Stimulated activated CD8-positive, alpha-beta memory T cell treated with anti-CD3 and anti-CD28 coated beads, Interleukin-4, amount 100 ng/mL, for 1 hour (primary cell): ENCODE results near the gene MARK1.

Source experiments
- DNase-seq, 2 donors: peaks; one replicate each; pipeline ENCODE4 v3.0.0-alpha.2; 2020; ENCODE audit warnings: low read depth in 2 of 2, low spot score in 1 of 2

Gene MARK1

DNA sequence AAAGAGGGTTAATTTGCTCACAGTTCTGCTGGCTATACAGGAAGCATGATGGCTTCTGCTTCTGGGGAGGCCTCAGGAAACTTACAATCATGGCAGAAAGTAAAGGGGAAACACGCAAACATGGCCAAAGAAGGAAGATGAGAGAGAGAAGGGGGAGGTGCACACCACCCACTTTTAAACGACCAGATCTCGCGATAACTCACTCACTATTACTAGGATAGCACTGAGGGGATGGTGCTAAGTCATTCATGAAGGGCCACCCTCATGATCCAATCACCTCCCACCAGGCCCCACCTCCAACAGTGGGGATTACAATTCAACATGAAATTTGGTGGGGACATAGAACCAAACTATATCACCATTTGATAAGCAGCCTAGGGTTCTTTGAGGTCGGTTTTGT, 159.9 kb downstream of the MARK1 start:
- DNase-seq: no peak

DNA sequence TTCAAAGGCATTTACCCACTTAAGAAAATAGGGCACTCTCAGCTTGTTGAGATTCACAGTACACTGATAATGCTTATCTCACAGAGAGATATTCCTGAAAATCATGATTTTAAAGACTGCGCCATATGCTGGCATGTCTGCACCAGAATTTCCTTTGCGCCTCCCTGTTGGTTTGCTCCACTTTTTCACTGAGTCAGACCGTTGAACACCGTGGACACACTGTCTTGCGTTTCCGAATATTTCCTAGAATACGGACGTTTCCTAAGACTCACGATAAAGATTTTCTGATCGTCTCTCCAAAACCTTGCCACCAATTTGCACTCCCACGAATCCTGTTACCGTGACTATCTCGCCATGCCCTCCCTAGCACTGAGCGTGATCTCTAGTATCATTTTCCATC, 161.7 kb downstream of the MARK1 start:
- no peak for DNase-seq

DNA sequence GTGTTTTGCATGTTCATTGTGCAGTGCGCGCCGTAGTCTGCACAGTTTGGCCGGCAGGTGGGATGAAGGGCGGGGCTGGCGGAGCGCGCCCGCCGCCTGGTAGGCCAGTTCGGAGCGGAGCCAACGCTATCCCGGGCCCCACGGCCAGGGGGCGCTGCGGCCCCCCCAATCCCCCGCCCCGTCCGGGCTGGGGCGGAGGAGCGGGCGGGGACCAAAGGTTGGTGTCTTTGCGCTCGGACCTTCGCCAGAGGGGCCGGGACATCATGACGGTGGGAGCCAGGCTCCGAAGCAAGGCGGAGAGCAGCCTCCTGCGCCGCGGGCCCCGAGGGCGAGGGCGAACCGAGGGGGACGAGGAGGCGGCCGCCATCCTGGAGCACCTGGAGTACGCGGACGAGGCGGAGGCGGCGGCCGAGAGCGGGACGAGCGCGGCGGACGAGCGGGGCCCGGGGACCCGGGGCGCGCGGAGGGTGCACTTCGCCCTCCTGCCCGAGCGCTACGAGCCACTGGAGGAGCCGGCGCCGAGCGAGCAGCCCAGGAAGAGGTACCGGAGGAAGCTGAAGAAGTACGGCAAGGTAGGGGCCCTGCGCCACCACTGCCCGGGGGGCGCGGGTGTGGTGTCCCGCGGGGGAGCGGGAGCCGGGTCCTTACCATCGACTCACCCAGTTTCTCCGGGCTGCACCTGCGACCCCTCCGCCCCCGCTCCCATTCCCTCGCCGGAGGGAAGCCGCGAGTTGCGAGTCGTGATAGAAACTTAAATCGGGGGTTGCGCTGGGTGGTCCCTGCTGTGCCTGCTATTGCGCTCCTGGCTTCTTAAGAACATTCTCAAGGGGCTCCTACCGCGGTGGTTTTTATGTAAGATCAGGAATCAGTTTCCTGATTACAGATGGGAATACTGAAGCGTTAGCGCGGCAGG, 162.5 kb downstream of the MARK1 start, which contains the start of gene C1orf115:
Gene C1orf115 (plus strand): TSS at position 224 of the 913 bp plus-strand sequence. CDS start 40 bp downstream, at position 264.
- DNase-seq: peak; percentile 24 to 42

DNA sequence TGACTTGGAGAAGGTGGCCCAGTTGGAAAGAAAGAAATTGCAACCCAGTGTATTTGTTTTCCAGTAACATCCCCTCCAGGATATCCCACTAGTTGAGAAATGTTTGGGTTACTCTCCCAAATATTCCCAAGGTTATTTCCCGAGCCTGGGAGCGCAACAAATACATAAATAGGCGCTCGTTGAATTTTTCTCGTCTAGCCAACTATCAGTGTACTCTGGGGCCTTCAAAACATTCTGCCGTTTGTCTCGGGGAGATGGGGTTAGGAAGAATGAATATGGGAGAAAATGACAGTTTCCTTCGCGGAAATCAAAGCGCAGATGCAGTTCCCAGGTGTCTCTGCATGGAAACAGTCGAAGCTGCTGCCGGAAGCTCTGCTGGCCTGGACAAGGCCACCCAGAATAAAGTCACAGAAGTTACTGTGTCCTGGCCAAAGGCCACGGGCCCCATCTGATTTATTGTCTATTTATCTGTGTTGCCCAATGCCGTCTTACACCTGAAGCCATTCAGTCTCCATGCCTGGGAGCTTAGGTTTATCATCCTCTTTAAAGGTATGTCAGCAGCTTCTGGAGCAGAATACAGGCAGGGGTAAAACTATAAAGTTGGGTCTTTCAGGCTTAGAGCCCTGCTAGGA, 163.2 kb downstream of the MARK1 start:
- DNase-seq: no peak

DNA sequence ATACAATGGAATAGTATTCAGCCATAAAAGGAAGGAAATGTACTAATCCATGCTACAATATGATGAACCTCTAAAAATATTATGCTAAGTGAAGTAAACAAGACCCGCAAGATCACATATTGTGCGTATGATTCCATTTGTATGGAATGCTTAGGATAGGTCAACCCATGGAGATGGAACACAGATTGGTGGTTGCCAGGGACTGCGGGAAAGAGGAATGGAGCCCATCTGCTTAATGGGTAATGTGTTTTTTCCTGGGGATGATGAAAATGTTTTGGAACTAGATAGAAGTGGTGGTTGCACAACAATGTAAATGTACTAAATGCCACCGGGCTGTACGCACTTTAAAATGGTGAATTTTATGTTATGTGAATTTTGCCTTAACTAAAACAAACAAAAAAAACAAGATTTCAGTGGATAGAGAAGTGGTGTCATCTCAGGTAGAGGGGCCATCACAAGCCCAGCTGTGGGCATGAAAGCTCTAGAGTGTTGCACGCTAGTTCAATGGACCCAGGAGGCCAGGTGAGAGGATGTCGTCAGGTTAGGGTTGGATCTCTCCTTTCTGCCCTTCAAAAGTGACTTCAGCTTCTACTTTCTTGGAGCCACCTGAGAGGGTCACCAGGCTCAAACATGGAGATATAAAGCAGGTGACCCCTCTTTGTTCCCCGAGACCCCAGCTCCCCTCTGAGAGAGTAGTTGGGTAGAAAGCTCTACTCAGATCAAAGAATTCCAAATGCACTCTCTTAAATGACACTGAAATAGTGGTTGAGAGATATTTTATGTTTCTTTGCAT, 164.7 kb downstream of the MARK1 start:
- DNase-seq: no peak

DNA sequence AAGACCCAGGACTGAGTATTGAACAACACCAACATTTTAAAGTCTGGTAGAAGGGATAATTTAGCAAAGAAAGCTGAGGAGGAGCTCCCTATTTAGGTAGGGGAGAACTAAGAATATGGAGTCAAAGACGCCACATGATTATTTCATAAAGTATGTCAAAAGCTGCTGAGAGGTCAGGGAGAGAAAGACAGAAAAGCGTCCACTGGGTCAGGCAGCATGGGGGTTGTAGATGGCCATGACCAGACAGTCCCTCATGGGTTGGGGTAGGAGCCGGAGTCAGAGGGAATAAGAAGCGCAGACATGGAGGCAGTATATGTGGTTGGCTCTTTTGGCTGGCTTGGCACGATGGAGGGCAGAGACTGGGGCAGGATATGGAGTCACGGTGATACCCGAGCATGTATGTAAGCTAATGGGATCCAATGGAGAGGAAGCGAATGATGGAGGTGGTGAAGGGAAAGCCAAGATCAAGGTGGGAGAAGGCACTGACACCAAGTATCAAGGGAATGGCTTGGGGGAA, 167.0 kb downstream of the MARK1 start:
- no peak for DNase-seq

DNA sequence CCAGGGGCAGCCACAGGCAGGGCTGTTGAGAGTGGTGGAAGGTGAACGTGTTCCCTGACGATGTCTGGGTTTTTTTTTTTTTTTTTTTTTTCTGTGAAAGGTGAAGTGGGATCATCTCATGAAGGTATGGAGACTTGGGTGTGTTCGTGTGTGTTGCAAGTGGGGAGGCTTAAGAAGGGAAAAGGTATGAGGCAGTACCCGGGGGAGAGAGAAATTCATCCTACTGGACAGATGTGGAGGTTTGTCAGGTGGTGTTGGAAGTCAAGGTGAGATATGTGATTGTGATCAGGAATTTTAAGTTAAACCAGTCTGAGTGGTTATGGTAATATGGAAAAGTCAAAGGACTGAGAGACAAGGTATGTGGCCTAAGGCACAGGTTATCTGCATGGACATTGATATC, 167.5 kb downstream of the MARK1 start:
- DNase-seq: no peak

DNA sequence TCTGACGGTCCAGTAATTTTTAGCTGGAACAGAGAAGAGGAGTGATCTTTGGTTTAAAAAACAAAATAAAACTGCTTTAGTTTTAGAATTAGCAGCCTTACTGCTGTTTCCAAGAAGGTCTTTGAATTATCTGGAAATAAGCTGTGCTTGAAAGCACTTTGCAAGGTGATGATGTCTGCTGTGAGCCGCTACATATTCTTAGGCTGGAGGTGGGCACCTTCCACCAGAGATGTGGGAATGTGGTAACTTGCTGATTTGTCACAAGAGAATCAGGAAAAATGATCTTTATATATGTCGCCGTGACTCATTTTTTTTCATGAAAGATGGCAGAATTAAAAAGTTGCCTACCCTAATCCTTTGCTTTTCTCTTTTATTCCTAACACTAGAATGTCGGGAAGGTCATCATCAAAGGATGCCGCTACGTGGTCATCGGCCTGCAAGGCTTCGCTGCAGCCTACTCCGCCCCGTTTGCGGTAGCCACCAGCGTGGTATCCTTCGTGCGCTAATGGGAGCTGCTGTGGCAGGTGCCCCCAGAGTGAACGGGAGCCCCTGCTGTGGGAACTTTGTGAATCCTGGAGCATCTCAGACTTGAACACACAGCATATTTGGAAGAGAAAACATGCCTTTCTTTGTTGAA, 168.4 kb downstream of the MARK1 start:
- no peak for DNase-seq

DNA sequence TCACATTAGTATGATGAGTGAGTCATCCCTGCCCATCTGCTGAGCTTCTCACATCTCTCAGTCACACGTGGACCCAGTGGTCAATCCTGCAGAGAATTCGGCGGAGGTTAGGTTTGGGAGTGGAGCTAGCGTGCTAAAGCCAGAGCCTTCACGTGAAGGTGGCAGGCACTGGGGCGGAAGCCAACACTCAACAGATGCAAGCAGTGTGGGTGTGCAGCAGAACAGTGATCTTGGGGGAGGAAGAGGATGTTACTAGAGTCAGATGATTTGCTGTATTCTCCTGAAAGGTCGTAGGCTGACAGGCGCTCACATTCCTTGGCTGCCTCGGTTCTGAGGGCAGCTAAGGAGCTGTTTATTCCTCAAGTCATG, 168.9 kb downstream of the MARK1 start:
- DNase-seq: no peak

DNA sequence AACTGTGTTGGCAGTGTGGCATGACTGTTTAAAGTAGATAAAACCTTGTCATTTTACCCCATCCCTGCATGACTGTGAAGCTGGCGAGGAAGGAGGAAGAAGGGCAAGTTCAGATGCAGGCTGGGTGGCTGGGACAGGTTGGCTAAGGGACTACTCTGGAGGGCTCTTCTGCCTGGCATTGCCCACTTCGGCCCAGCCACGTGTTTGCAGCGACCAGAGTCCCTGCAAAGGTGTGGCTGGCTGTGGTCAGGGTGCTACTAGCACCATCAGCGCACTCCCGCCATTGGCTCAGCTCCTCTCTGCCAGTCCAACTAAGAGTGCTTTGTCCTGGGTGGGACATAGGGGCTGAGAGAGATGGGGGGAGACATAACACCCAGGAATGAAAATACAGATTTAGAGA, 169.4 kb downstream of the MARK1 start:
- no peak for DNase-seq

DNA sequence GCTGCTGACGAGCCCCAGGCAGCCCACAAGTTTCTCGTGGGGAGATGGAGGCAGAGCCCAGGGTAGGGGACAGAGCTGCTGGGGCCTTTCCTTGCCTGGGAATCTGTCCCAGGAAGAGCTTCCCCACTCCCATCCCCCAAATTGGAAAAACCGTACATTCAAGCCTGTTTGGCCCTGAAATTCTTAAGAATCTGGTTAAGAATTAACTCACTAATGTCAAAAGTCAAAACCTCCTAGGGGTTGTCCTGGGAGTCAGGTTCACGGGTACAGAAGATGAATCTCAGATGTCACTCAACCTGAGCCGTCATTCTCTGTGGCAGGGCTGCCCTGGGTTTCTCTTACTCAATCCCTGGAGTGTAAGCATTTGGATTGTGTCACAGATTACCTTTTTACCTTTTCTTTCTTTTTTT, 170.7 kb downstream of the MARK1 start:
- no peak for DNase-seq

DNA sequence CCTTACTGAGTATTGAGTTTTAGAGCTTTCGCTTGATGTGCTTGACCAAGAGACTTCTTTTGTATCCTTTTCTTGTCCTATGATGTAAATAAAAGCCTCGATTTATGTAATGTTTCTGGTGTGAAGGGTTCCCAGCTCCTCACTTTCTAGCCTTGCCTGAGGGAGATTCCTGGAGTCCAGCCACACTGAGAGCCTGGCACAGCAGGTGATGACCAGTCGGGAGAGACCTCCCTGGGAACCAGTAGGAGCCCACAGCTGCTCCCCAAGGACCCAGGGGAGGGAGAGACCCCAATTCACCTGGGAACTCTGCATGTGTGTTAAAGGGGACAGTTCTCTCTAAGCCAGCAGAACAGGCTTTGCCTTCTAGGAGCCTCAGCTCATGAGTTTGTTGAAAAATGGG, 171.1 kb downstream of the MARK1 start:
- no peak for DNase-seq

DNA sequence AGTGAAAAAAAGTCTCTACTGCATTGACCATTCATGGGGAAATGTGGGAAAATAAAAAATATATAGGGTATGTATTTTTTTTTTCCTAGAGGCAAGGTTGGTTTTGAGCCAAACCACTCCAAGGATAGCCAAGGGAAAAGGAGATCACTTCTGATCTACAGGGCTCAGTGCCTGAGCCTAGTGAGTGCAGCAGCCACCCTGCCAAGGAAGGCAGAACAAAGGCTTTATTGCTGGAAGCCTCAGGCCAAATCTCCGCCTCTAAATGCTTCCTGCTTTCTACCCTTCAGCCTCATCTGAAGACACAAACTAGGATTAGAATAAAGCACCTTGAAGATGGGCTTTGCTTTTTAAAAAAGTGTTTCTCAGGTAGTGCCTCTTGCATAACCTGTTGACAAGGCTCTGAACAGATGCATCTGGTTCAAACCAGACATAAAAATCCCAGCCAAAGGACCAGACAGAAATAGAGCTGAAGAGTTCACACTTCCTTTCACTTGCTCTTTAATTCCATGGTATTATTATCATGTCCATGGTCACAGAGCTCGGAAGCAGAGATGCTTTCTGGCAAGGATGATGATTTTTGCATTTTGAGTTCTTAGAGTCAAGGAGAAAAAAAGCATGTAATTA, 172.7 kb downstream of the MARK1 start:
- DNase-seq: no peak

DNA sequence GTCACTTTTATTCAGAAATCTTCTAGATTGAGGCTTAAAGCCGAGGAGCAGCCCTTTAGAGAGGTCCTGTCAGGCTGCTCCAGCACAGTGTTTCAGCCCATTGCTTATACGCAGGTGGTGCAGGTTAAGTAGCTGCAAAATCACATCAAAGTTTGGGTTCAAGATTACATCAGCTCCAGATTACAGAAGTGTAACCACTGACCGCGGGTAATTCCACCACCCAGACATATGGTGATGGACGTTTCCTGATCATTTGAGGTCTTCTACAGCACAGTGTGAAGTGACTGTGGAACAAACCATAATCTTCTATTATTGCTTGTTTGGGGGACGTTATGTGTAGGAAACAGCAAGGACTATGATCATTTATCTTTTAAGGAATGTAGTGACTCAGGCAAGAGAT, 174.0 kb downstream of the MARK1 start:
- DNase-seq: no peak

DNA sequence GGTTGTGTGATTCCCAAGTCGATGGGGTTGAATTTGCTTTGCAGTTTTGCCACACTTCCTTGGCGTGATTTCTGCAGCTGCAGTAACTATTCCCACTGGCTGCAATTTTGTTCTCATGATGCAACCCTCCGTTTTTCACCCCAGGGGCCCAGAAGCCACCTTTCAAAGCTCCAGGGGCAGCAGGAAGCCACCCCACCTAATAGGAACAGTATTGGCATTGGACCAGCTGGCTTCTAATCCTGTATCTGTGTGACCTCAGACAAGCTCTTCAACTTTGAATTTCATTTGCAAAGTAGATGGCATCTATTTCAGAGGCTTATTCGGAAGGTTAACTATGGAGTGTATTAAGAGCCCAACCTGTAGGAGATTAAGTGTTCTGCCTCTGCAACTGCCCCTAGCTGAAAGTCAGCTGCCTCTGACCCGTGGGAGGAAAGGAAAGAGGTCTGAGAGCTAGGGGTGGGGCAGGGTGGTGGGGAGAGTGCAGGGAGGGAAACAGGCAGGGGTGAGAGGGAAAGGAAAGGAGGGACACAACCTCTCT, 174.9 kb downstream of the MARK1 start:
- DNase-seq: no peak

DNA sequence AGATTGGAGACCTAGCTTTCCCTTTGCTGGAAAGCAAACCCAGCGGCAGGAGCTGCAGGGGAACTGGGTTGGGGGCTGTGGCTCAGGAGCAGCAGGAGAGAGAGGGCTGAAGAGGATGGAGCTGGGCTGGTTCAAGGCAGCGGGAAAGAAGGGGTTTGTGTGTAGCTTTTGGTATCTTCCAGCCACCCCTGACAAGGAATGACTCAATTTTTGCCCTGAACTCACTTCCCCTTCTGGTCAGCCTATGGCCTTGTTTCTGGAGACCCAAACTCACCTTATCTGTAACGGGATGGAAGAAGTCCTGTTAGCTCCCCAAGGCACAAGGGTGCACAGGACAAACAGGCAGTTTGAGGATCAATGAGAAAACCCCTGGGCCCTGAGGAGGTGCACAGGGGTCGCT, 175.4 kb downstream of the MARK1 start:
- DNase-seq: no peak

DNA sequence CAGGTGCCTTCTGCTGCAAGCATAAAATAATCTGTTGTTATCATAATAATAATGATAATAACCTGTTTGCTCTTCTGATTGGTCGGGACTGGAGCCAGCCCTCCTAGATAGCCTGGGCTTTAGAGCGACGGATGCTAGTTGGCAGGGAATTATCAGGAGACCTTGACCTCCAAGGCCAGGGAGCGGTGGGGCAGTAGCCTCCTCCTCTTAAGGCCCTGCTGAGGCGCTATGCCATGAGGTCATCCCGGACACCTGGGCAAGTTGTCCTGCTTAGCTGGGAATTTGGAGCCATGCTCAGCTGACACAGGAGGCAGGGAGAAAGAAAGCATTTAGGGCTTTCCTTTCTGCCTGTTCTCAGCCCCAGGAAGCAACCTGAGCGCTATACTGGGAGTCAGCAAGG, 177.8 kb downstream of the MARK1 start:
- no peak for DNase-seq

DNA sequence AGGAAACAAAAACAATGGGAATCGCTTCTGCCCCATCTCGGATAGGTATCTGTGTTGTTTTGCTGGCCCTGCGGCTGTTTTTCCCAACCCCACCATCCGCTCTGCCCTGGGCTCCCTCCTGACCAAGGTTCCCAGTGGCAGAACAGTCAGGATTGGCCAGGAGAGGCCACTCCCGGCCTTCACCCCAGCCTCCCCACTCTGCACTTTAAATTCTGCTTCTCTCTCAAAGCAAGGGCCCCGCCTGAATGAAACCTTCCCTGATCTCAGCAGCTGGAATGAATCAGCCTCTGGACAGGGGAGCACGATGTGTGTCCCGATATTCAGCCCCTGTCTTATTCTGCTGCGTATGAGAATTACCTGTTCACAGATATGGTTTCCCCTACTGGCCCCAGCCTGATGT, 178.5 kb downstream of the MARK1 start:
- no peak for DNase-seq

DNA sequence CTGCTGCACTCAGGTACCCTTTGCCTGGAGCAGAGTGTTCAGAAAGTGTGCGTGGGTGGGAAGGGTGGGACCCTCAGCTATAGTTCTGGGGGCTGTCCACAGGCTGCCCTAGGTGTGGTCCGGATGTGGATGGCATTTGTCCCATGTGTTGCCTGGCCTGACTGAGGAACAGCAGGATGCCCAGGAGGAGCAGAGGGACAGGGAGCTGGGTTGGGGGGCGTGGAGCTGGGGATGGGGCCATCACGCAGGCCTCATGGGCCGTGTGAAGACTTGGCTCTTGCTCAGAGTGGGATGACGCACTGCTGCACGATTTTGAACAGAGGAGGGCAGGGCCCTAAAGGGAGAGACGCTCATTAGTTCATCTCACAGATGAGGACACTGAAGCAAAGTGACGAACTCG, 179.2 kb downstream of the MARK1 start:
- DNase-seq: no peak

DNA sequence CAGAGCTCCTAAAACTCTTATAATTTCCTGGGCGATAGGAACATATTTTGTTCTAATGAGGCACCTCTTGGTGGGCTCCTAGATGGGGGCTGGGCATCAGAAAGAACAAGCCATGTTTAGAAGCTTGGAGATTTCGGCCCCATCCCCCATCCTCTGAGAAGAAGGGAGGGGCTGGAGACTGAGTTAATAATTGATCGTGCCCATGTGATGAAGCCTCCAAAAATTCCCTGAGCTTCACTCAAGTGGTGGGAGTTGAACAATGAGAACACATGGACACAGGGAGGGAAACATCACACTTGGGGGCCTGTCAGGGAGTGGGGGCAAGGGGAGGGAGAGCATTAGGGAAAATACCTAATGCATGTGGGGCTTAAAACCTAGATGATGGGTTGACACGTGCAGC, 180.3 kb downstream of the MARK1 start:
- no peak for DNase-seq
